Activated CD8-positive, alpha-beta T cell treated with anti-CD3 and anti-CD28 coated beads for 36 hours (primary cell): Measurements from ENCODE around the gene OAS1. TPM values are rescaled to one million over a fixed set of nuclear protein-coding genes. Genes with fewer than 3 reads are reported as not detected.
"Not testable (repeated sequence)": the region's sequence is repeated elsewhere in the genome, so short reads cannot be mapped to it uniquely, and the experiment has no call there.

Source experiments
- ATAC-seq: fragments of 200-7000 bp; cut with Tn5 transposase; one replicate; pipeline ENCODE4 v1.10.0; 2021; ENCODE audit warnings: mild to moderate bottlenecking, moderate library complexity
- CTCF ChIA-PET: fragments of 350-600 bp; sonication (Branson Sonifier 250); formaldehyde crosslinking; loops from one replicate; lab custom pipeline; 2021; ENCODE audit warnings: antibody characterized with exemption; lab: Charles Lee
- POLR2A ChIA-PET: fragments of 350-600 bp; sonication (Branson Sonifier 250); formaldehyde crosslinking; loops from one replicate; lab custom pipeline; 2021; ENCODE audit warnings: antibody characterized with exemption; lab: Charles Lee
- DNase-seq: peaks from one replicate; pipeline ENCODE4 v3.0.0-alpha.2; 2020
- H3K27ac Mint-ChIP-seq: one replicate; pipeline ENCODE4 v1.8.0; 2021; ENCODE audit warnings: mild to moderate bottlenecking, mixed read lengths
- H3K27me3 Mint-ChIP-seq: one replicate; pipeline ENCODE4 v1.8.0; 2021; ENCODE audit warnings: mixed read lengths
- H3K36me3 Mint-ChIP-seq: one replicate; pipeline ENCODE4 v1.8.0; 2021; ENCODE audit warnings: low read depth, mixed read lengths
- H3K4me1 Mint-ChIP-seq: one replicate; pipeline ENCODE4 v1.8.0; 2021; ENCODE audit warnings: low read depth, mixed read lengths
- H3K4me3 Mint-ChIP-seq: one replicate; pipeline ENCODE4 v1.8.0; 2021; ENCODE audit warnings: mild to moderate bottlenecking, moderate library complexity, mixed read lengths
- H3K9me3 Mint-ChIP-seq: one replicate; pipeline ENCODE4 v1.8.0; 2021; ENCODE audit warnings: mixed read lengths
- intact Hi-C: fragments of 100-400 bp; cut with micrococcal nuclease; formaldehyde crosslinking; loops from one replicate; pipeline ENCODE4 v1.10.0; 2022
- total RNA-seq, 2 experiments: library from RNA; stranded (reverse); gene quantifications; one replicate each; pipeline ENCODE4 v1.2.3, GENCODE V29; 2021
- TF ChIP-seq, protein P1 (sequence below): fragments of 200-600 bp; IDR thresholded peaks from one replicate; pipeline ENCODE4 v1.8.0; 2022; ENCODE audit warnings: antibody characterized with exemption, mild to moderate bottlenecking

OAS1 gene
- total RNA-seq, 2 experiments from 2014 or later = 22.7 to 26.8 TPM

DNA sequence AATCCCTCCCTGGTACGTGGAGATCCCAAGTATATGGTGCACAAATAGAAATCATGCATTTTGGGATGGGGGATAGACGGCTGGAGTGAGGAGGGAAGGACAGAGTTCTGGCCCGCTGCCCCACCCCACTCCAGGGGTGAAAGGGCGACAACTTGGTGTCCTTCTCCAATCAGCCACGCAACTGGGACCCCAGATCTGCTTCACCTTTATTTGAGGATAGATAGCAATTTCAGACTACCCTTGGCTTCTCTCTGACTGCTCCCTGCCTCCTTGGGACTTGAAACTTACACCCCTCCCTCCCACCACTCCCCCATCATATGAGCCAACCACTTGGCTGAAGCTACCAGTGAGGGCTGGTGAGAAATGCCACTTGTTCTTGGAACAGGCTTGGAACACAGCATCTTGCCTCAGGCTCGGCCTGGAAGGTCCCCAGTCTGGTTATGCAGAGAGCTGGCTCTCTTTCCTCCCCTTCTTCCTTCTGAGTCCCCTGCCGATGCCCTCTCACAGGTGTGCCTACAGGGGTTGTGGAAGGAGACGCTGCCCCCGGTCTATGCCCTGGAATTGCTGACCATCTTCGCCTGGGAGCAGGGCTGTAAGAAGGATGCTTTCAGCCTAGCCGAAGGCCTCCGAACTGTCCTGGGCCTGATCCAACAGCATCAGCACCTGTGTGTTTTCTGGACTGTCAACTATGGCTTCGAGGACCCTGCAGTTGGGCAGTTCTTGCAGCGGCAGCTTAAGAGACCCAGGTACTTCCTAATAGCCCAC, 39.7 kb downstream of the OAS1 start:
- POLR2A ChIA-PET = no interaction called here
- Mint-ChIP-seq H3K4me3 (no peak overlapping the region), H3K27me3 (no peaks in the 10 kb centered on the region), H3K36me3 (peaks cover 19% of the 10 kb centered on the region), H3K9me3 (no peaks in the 10 kb centered on the region), H3K27ac (no peak overlapping the region), H3K4me1 (no peaks in the 10 kb centered on the region)
- no peak for DNase-seq
- CTCF ChIA-PET = no interaction called here
- TF ChIP-seq, protein P1, sequence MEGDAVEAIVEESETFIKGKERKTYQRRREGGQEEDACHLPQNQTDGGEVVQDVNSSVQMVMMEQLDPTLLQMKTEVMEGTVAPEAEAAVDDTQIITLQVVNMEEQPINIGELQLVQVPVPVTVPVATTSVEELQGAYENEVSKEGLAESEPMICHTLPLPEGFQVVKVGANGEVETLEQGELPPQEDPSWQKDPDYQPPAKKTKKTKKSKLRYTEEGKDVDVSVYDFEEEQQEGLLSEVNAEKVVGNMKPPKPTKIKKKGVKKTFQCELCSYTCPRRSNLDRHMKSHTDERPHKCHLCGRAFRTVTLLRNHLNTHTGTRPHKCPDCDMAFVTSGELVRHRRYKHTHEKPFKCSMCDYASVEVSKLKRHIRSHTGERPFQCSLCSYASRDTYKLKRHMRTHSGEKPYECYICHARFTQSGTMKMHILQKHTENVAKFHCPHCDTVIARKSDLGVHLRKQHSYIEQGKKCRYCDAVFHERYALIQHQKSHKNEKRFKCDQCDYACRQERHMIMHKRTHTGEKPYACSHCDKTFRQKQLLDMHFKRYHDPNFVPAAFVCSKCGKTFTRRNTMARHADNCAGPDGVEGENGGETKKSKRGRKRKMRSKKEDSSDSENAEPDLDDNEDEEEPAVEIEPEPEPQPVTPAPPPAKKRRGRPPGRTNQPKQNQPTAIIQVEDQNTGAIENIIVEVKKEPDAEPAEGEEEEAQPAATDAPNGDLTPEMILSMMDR = no peak
- intact Hi-C loops = no loop called here
- ATAC-seq = no peak

- TF ChIP-seq, protein P1 = no peak
- Mint-ChIP-seq H3K4me1 (no peaks in the 10 kb centered on the region), H3K9me3 (peaks cover 1% of the 10 kb centered on the region), H3K27ac (no peak overlapping the region), H3K27me3 (no peaks in the 10 kb centered on the region), H3K36me3 (peaks cover 25% of the 10 kb centered on the region), H3K4me3 (no peak overlapping the region)
- POLR2A ChIA-PET = no interaction called here
- DNase-seq = no peak
- intact Hi-C loops = no loop called here
- CTCF ChIA-PET = interaction anchor here (1.3 kb wide), 1 partner anchor 27 kb away, joined by 3 read pairs; no protein-coding TSS in a partner anchor
- no peak for ATAC-seq
Measured at GRCh38 chr12:112947314-112947713, 40.6 kb downstream of the OAS1 start.

GRCh38 chr12:112947761-112948160, 41.0 kb downstream of the OAS1 start:
- Mint-ChIP-seq H3K27ac (no peak overlapping the region), H3K4me3 (no peak overlapping the region), H3K27me3 (no peaks in the 10 kb centered on the region), H3K36me3 (peaks cover 28% of the 10 kb centered on the region), H3K4me1 (no peaks in the 10 kb centered on the region), H3K9me3 (peaks cover 4% of the 10 kb centered on the region)
- ATAC-seq (no peak), DNase-seq (no peak)
- TF ChIP-seq, protein P1 = no peak
- ChIA-PET CTCF (interaction anchor here (1.3 to 1.4 kb wide), 2 partner anchors 8 to 28 kb away, joined by 3 read pairs; no protein-coding TSS in a partner anchor), POLR2A (no interaction called here)
- intact Hi-C loops = no loop called here

DNA sequence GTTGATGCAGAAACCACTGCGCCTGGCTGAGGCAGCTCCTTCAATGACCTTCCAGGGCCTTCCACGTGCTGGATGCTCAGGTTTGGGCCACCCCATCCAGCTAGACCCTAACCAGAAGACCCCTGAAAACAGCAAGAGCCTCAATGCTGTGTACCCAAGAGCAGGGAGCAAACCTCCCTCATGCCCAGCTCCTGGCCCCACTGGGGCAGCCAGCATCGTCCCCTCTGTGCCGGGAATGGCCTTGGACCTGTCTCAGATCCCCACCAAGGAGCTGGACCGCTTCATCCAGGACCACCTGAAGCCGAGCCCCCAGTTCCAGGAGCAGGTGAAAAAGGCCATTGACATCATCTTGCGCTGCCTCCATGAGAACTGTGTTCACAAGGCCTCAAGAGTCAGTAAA, 42.0 kb downstream of the OAS1 start:
- DNase-seq = no peak
- peaks cover 7% of the 10 kb centered on the region for H3K9me3 Mint-ChIP-seq
- H3K27ac Mint-ChIP-seq = no peak overlapping the region
- H3K4me3 Mint-ChIP-seq = no peak overlapping the region
- TF ChIP-seq, protein P1 = no peak
- ChIA-PET CTCF (interaction anchor here (1.4 to 2.0 kb wide), 2 partner anchors 9 to 42 kb away, joined by 3 to 4 read pairs; partner anchors contain the start of gene OAS1), POLR2A (no interaction called here)
- peaks cover 31% of the 10 kb centered on the region for H3K36me3 Mint-ChIP-seq
- H3K4me1 Mint-ChIP-seq = no peaks in the 10 kb centered on the region
- ATAC-seq = no peak
- intact Hi-C loops = no loop called here
- no peaks in the 10 kb centered on the region for H3K27me3 Mint-ChIP-seq

- Mint-ChIP-seq H3K27ac (no peak overlapping the region), H3K9me3 (peaks cover 7% of the 10 kb centered on the region), H3K4me3 (no peak overlapping the region), H3K27me3 (no peaks in the 10 kb centered on the region), H3K36me3 (peaks cover 32% of the 10 kb centered on the region), H3K4me1 (no peaks in the 10 kb centered on the region)
- intact Hi-C loops = no loop called here
- ATAC-seq (no peak), DNase-seq (no peak)
- ChIA-PET POLR2A (interaction anchor here (1.2 kb wide), 1 partner anchor 11 kb away, joined by 4 read pairs; no protein-coding TSS in a partner anchor), CTCF (interaction anchor here (0.8 to 2.6 kb wide), 4 partner anchors 19 to 81 kb away, joined by 3 to 9 read pairs (median 3); no protein-coding TSS in a partner anchor)
- TF ChIP-seq, protein P1 = no peak
Measured at GRCh38 chr12:112950701-112951100, 43.9 kb downstream of the OAS1 start.

GRCh38 chr12:112957125-112957524, 50.4 kb downstream of the OAS1 start:
- H3K4me3 Mint-ChIP-seq, H3K4me1 Mint-ChIP-seq, POLR2A ChIA-PET, H3K27me3 Mint-ChIP-seq, CTCF ChIA-PET, H3K27ac Mint-ChIP-seq, DNase-seq, ATAC-seq, intact Hi-C loops: not testable (repeated sequence)
- peaks cover 14% of the 10 kb centered on the region for H3K9me3 Mint-ChIP-seq
- H3K36me3 Mint-ChIP-seq = peaks cover 64% of the 10 kb centered on the region
